Kidney epithelial cell (primary cell): ENCODE measurements around the gene TEDC1. TPM values are rescaled to one million over a fixed set of nuclear protein-coding genes. Genes with fewer than 3 reads are reported as not detected.
A peak's percentile ranks its signal among the peaks of the same experiment; 100 is the strongest.

ENCODE experiments used
- DNase-seq: peaks from one replicate; pipeline ENCODE4 v3.0.0-alpha.2; 2010; ENCODE audit warnings: low read depth
- H3K27me3 ChIP-seq: 2 replicates; pipeline ENCODE4 v1.6.0; 2011; ENCODE audit warnings: low read length; ENCODE audit not compliant: control insufficient read depth, insufficient read depth
- H3K36me3 ChIP-seq: 2 replicates; pipeline ENCODE4 v1.5.1; 2011; ENCODE audit warnings: low read length; ENCODE audit not compliant: control insufficient read depth, insufficient read depth
- H3K4me3 ChIP-seq: 2 replicates; pipeline ENCODE4 v1.5.1; 2011; ENCODE audit warnings: low read depth, mild to moderate bottlenecking, control low read depth, low read length
- CTCF ChIP-seq: IDR thresholded peaks from 2 replicates; pipeline ENCODE4 v1.5.1; 2011; ENCODE audit warnings: mild to moderate bottlenecking, moderate library complexity, low read length, control low read depth, inconsistent platforms; ENCODE audit not compliant: insufficient read depth, poor library complexity, severe bottlenecking
- total RNA-seq: library from RNA; depleted of rRNA; stranded (reverse); fragments of >200 nt; gene quantifications from 2 replicates; pipeline ENCODE4 v1.2.3, GENCODE V29; 2015

The TEDC1 gene
- total RNA-seq, 1 donor from 2014 or later, result 7.1 TPM

- peaks cover 54% of the 10 kb centered on the region for H3K27me3 ChIP-seq
- no peaks in the 10 kb centered on the region for H3K36me3 ChIP-seq
- H3K4me3 ChIP-seq, result peak overlapping the region; percentile 6
- no peak for DNase-seq
- TF ChIP-seq CTCF, result no peak
Measured at GRCh38 chr14:105528586-105529318, 37.7 kb downstream of the TEDC1 start.

- TF ChIP-seq CTCF, result no peak
- no peak for DNase-seq
- H3K4me3 ChIP-seq, result no peak overlapping the region
- peaks cover 54% of the 10 kb centered on the region for H3K27me3 ChIP-seq
- no peaks in the 10 kb centered on the region for H3K36me3 ChIP-seq
Measured at GRCh38 chr14:105529319-105529568, 38.2 kb downstream of the TEDC1 start.

- no peak for DNase-seq
- peaks cover 54% of the 10 kb centered on the region for H3K27me3 ChIP-seq
- TF ChIP-seq CTCF, result no peak
- no peak overlapping the region for H3K4me3 ChIP-seq
- H3K36me3 ChIP-seq, result no peaks in the 10 kb centered on the region
Measured at GRCh38 chr14:105529569-105530284, 38.7 kb downstream of the TEDC1 start.

GRCh38 chr14:105530285-105531087, 39.4 kb downstream of the TEDC1 start:
- no peak for DNase-seq
- Histone ChIP-seq H3K36me3 (no peaks in the 10 kb centered on the region), H3K27me3 (peaks cover 54% of the 10 kb centered on the region), H3K4me3 (no peak overlapping the region)
- TF ChIP-seq CTCF, result no peak

- Histone ChIP-seq H3K27me3 (peaks cover 51% of the 10 kb centered on the region), H3K4me3 (no peak overlapping the region), H3K36me3 (no peaks in the 10 kb centered on the region)
- no peak for DNase-seq
- TF ChIP-seq CTCF, result no peak
Measured at GRCh38 chr14:105531088-105531893, 40.2 kb downstream of the TEDC1 start.
